Thyroid gland (tissue), 4 donors: ENCODE measurements around the gene DNAH14. TPM values are rescaled to one million over a fixed set of nuclear protein-coding genes. Genes with fewer than 3 reads are reported as not detected.
"Not testable (repeated sequence)": the region's sequence is repeated elsewhere in the genome, so short reads cannot be mapped to it uniquely, and the experiment has no call there.

ENCODE experiments used
- DNase-seq, 2 donors: peaks; one replicate each; pipeline ENCODE4 v3.0.0-alpha.2; 2019
- H3K27ac ChIP-seq, 3 donors: fragments of 200-600 bp; sonication (generic); 1 replicate in 2 of 3; 2 replicates in 1 of 3; pipeline ENCODE4 v1.5.1; 2016 to 2019; ENCODE audit warnings: mild to moderate bottlenecking in 1 of 3, moderate library complexity in 1 of 3
- H3K27me3 ChIP-seq: fragments of 200-600 bp; sonication (generic); one replicate; pipeline ENCODE4 v1.5.1; 2019
- H3K36me3 ChIP-seq, 2 donors: fragments of 200-600 bp; sonication (generic); one replicate each; pipeline ENCODE4 v1.5.1; 2016 to 2019
- H3K4me1 ChIP-seq, 2 donors: fragments of 200-600 bp; sonication (generic); one replicate each; pipeline ENCODE4 v1.5.1; 2017 to 2019
- H3K4me3 ChIP-seq, 3 donors: fragments of 200-600 bp; sonication (generic); replicated peaks in 1 of 3; 1 replicate in 2 of 3; 2 replicates in 1 of 3; pipeline ENCODE4 v1.5.1; 2016; ENCODE audit warnings: mild to moderate bottlenecking in 1 of 3
- H3K9me3 ChIP-seq: fragments of 200-600 bp; sonication (generic); one replicate; pipeline ENCODE4 v1.5.1; 2017
- CTCF ChIP-seq, 6 experiments: fragments of 200-600 bp in 3 of 6; fragments of 450-650 bp in 3 of 6; sonication (generic) in 3 of 6; IDR thresholded peaks; one replicate each; pipeline ENCODE4 v1.5.1; 2016 to 2019; ENCODE audit warnings: antibody characterized with exemption in 6 of 6, mild to moderate bottlenecking in 2 of 6, inconsistent platforms in 1 of 6, moderate library complexity in 1 of 6
- POLR2A ChIP-seq, 2 donors: fragments of 450-650 bp; IDR thresholded peaks; one replicate each; pipeline ENCODE4 v1.6.1; 2017; ENCODE audit warnings: antibody characterized with exemption in 2 of 2, mild to moderate bottlenecking in 2 of 2, moderate library complexity in 1 of 2
- WGBS, 2 donors: methylation state at CpG; one replicate each; pipeline ENCODE4 v1.1.5; 2017; 5-methylcytosine and 5-hydroxymethylcytosine counted together
- intact Hi-C: fragments of 100-400 bp; cut with DNase I; formaldehyde crosslinking; loops from one replicate; pipeline ENCODE4 v1.15.1; 2023
- total RNA-seq, 4 donors: library from RNA; depleted of rRNA; stranded (reverse); fragments of >200 nt; gene quantifications; one replicate each; pipeline ENCODE4 v1.2.3, GENCODE V29; 2016

The DNAH14 gene
- total RNA-seq, 4 donors from 2014 or later = 60.5 to 75.9 (median 69.2) TPM

GRCh38 chr1:224921354-224921753 lies 8.1 kb upstream of the DNAH14 start:
- no peak overlapping the region for H3K4me3 ChIP-seq
- intact Hi-C loops = loop anchor here (10.0 kb wide), 2 partner anchors 277 to 407 kb away; no protein-coding TSS in a partner anchor
- H3K9me3 ChIP-seq = no peaks in the 10 kb centered on the region
- H3K36me3 ChIP-seq = no peaks in the 10 kb centered on the region
- H3K27ac ChIP-seq = no peak overlapping the region
- no peaks in the 10 kb centered on the region for H3K4me1 ChIP-seq
- TF ChIP-seq POLR2A (IDR thresholded peaks at IDR 0.05) (no peak), CTCF (IDR thresholded peaks at IDR 0.05) (no peak)
- H3K27me3 ChIP-seq = no peaks in the 10 kb centered on the region
- DNase-seq = no peak
- 95 to 96% methylated on average over 3 of the region's 3 CpGs for WGBS, 2 donors

DNA sequence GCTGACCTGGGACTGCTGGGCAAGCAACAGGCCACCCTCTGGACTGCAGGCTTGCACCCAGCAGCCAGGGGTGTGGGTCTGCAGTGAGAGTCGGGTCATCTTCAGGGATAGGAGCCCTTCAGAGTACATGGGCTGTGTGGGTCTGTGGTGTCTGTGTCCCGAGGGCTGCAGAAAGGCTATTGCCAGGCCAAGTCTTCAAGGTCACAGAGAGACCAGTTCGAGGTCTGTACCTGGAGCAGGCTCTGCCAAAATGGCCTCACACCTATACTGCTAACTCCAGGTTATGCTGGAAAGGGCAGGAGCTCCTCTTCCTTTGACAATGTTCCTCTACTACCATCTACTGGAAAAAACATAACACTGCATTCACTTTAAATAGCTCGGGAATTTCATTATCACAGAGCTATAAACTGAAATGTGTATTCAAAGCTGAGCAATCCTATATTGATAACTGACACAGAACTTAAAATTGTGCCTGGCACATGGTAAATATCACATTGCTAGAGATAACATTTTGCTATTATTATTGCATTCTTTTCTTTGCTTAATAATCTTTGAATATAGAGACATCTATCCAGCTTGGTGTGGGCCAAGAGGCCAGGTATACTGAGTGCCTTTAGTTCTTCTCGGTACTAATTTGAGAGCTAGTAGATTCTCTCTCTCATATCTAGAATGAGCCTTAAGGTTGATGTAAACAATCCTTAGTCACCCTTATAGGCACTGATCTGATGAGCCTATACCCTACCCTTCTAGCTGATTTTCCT lies 6.9 kb upstream of the DNAH14 start:
- Histone ChIP-seq H3K9me3 (no peaks in the 10 kb centered on the region), H3K36me3 (no peaks in the 10 kb centered on the region), H3K4me3 (no peak overlapping the region), H3K27me3 (no peaks in the 10 kb centered on the region), H3K4me1 (no peaks in the 10 kb centered on the region), H3K27ac (no peak overlapping the region)
- TF ChIP-seq POLR2A (IDR thresholded peaks at IDR 0.05) = no peak
- peak; percentile 23 to 82 (median 61) for TF ChIP-seq CTCF (IDR thresholded peaks at IDR 0.05)
- no peak for DNase-seq
- intact Hi-C loops = loop anchor here (10.0 kb wide), 2 partner anchors 278 to 408 kb away; no protein-coding TSS in a partner anchor
- 32 to 40% methylated on average over 5 of the region's 5 CpGs for WGBS, 2 donors

DNA sequence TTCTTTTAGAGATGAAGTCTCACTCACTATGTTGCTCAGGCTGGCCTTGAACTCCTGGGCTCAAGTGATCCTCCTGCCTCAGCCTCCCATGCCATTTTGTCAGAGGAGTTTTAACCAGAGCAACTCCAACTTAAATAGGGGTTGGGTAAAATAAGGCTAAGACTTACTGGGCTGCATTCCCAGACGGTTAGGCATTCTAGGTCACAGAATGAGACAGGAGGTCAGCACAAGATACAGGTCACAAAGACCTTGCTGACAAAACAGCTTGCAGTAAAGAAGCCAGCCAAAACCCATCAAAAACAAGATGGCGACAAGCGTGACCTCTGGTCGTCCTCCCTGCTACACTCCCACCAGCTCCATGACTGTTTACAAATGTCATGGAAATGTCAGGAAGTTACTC lies 5.7 kb upstream of the DNAH14 start:
- no peaks in the 10 kb centered on the region for H3K9me3 ChIP-seq
- no peak for TF ChIP-seq POLR2A (IDR thresholded peaks at IDR 0.05)
- DNase-seq = no peak
- 79 to 84% methylated on average over 4 of the region's 4 CpGs for WGBS, 2 donors
- H3K27me3 ChIP-seq = no peaks in the 10 kb centered on the region
- intact Hi-C loops = loop anchor here (10.0 kb wide), 2 partner anchors 279 to 409 kb away; no protein-coding TSS in a partner anchor
- H3K4me3 ChIP-seq = no peak overlapping the region
- no peaks in the 10 kb centered on the region for H3K36me3 ChIP-seq
- H3K4me1 ChIP-seq = no peaks in the 10 kb centered on the region
- H3K27ac ChIP-seq = no peak overlapping the region

DNA sequence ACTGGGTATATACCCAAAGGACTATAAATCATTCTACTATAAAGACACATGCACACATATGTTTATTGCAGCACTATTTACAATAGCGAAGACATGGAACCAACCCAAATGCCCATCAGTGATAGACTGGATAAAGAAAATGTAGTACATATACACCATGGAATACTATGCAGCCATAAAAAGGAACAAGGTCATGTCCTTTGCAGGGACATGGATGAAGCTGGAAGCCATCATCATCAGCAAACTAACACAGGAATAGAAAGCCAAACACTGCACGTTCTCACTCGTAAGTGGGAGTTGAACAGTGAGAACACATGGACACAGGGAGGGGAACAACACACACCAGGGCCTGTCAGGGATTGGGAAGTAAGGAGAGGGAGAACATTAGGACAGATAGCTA lies 1.8 kb upstream of the DNAH14 start:
- intact Hi-C loops = loop anchor here (10.0 kb wide), 2 partner anchors 283 to 413 kb away; no protein-coding TSS in a partner anchor
- not testable (repeated sequence) for H3K27me3 ChIP-seq, H3K4me3 ChIP-seq, H3K27ac ChIP-seq, H3K9me3 ChIP-seq, H3K36me3 ChIP-seq, H3K4me1 ChIP-seq, DNase-seq
- WGBS, 2 donors = 95 to 99% methylated on average over 3 of the region's 3 CpGs

- 64 to 73% methylated on average over 4 of the region's 4 CpGs for WGBS, 2 donors
- no peaks in the 10 kb centered on the region for H3K36me3 ChIP-seq
- intact Hi-C loops = loop anchor here (10.0 kb wide), 2 partner anchors 284 to 414 kb away; no protein-coding TSS in a partner anchor
- H3K4me1 ChIP-seq = peaks cover 0 to 7% of the 10 kb centered on the region in 2 donors
- no peaks in the 10 kb centered on the region for H3K9me3 ChIP-seq
- no peaks in the 10 kb centered on the region for H3K27me3 ChIP-seq
- TF ChIP-seq CTCF (IDR thresholded peaks at IDR 0.05) (no peak), POLR2A (IDR thresholded peaks at IDR 0.05) (no peak)
- DNase-seq = no peak
- H3K4me3 ChIP-seq = peak overlapping the region; percentile 7 to 62 (median 60)
- H3K27ac ChIP-seq = peak overlapping the region; percentile 48 to 75 (median 59)
These were observed 569 bp upstream of the DNAH14 start for GRCh38 chr1:224928906-224929305.

- Histone ChIP-seq H3K27me3 (no peaks in the 10 kb centered on the region), H3K4me3 (no peak overlapping the region), H3K27ac (no peak overlapping the region), H3K4me1 (peaks cover 0 to 7% of the 10 kb centered on the region in 2 donors), H3K36me3 (no peaks in the 10 kb centered on the region), H3K9me3 (no peaks in the 10 kb centered on the region)
- DNase-seq = no peak
- 99 to 100% methylated on average over 1 of the region's 1 CpG for WGBS, 2 donors
- TF ChIP-seq CTCF (IDR thresholded peaks at IDR 0.05) (no peak), POLR2A (IDR thresholded peaks at IDR 0.05) (no peak)
- intact Hi-C loops = no loop called here
These were observed 2.1 kb downstream of the DNAH14 start for GRCh38 chr1:224931605-224932004.
